ENCODE measurements around the gene SMARCD1.

DNA sequence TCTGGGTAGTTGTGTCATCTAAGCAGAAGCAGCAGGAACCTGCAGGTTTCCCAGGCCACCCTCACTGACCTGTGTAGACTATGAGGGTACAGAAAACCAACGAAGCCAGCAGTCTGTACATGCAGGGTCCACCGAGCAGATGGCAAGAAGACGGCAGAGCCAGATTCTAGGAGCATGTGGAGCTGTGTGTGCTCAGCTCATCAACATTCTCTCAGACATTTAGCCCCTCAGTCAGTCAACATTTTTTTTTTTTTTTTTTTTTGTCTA lies 35.1 kb upstream of the SMARCD1 start:
- TF ChIP-seq, protein P1, sequence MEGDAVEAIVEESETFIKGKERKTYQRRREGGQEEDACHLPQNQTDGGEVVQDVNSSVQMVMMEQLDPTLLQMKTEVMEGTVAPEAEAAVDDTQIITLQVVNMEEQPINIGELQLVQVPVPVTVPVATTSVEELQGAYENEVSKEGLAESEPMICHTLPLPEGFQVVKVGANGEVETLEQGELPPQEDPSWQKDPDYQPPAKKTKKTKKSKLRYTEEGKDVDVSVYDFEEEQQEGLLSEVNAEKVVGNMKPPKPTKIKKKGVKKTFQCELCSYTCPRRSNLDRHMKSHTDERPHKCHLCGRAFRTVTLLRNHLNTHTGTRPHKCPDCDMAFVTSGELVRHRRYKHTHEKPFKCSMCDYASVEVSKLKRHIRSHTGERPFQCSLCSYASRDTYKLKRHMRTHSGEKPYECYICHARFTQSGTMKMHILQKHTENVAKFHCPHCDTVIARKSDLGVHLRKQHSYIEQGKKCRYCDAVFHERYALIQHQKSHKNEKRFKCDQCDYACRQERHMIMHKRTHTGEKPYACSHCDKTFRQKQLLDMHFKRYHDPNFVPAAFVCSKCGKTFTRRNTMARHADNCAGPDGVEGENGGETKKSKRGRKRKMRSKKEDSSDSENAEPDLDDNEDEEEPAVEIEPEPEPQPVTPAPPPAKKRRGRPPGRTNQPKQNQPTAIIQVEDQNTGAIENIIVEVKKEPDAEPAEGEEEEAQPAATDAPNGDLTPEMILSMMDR (IDR thresholded peaks at IDR 0.05): no peak
- no peak for TF ChIP-seq POLR2A (IDR thresholded peaks at IDR 0.05)

All from lower leg skin (tissue), 3 donors.